ENCODE results near the gene LRP2BP.

DNA sequence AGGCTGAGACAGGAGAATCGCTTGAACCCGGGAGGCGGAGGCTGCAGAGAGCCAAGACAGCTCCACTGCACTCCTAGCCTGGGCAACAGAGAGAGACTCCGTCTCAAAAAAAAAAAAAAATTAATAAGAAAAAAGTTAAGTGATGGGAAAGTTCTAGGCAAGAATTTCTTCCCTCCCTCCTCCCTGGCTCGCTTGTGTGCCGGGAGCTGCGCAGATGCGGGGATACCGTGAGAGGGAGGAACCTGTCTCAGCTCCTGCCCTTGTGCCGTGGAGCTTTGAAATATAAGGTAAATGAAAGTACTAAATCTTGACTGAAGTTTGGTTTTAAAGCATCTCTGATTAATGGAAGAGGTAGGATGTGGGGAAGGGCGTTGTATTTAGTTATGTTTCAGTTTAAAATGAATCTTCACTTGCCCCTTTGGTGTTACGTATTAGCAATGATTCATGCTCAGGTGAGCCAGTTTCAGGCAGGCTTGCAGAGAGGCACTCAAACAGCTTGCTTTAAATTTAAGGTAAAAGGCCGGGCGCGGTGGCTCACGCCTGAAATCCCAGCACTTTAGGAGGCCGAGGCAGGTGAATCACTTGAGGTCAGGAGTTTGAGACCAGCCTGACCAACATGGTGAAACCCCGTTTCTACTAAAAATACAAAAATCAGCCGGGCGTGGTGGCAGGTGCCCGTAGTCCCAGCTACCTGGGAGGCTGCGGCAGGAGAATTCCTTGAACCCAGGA is 31.4 kb upstream of the LRP2BP start:
- TF ChIP-seq, protein P1, sequence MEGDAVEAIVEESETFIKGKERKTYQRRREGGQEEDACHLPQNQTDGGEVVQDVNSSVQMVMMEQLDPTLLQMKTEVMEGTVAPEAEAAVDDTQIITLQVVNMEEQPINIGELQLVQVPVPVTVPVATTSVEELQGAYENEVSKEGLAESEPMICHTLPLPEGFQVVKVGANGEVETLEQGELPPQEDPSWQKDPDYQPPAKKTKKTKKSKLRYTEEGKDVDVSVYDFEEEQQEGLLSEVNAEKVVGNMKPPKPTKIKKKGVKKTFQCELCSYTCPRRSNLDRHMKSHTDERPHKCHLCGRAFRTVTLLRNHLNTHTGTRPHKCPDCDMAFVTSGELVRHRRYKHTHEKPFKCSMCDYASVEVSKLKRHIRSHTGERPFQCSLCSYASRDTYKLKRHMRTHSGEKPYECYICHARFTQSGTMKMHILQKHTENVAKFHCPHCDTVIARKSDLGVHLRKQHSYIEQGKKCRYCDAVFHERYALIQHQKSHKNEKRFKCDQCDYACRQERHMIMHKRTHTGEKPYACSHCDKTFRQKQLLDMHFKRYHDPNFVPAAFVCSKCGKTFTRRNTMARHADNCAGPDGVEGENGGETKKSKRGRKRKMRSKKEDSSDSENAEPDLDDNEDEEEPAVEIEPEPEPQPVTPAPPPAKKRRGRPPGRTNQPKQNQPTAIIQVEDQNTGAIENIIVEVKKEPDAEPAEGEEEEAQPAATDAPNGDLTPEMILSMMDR (IDR thresholded peaks at IDR 0.05): no peak
- TF ChIP-seq POLR2A (IDR thresholded peaks at IDR 0.05): no peak
